GM04504 (cell line): Measurements from ENCODE around the gene POLR2J3.
"Not testable (repeated sequence)": the region's sequence is repeated elsewhere in the genome, so short reads cannot be mapped to it uniquely, and the experiment has no call there.

Experiments used
- DNase-seq: peaks from one replicate; pipeline ENCODE4 v3.0.0-alpha.2; 2012; ENCODE audit warnings: low read depth

POLR2J3 gene

DNA sequence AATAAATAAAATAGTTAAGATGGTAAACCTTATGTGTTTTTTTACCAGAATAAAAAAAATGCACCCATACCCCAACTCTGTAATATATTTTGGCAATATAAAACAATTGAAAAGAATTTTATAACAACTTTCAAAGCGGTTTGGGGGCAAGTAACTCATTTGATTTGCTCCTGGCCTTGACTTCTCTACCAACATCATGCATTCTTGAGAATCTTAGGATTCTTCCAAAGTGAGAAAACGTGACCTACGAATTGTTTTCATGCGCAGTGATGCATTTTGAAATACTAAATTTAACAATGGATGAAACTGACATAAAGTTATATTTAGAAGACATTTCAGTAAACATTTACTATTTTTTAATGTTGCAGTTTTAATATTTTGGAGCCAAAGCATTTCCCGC is 51.6 kb downstream of the POLR2J3 start:
- not testable (repeated sequence) for DNase-seq

DNA sequence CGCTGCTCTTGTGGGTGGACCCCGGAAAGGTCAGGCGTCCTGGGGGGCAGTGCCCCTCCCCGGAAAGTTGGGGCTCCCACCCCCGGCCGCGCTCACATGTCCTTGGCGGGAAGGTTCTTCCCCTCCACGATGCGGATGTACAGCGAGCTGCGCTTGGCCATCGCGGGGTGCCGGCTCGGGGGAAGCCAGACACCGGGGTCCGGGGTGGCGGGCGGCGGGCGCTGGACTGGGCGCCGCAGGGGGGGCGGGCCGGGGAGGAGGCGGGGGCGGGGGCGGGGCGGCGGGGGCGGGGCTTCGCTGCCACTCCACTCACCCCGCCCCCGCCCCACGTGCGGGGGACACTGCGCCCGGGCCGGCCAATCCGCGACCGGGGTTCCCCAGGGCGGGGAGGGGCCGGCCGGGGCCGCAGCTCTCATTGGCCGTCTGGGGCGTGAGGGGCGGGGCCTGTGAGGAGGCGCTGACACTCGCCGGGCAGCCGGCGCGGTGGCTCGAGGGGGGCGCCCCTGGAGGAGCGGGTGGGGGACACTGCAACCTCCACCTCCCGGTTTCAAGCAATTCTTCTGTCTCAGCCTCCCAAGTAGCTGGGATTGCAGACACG is 54.7 kb downstream of the POLR2J3 start, which contains the start of gene RASA4B:
Gene RASA4B (minus strand): TSS at position 228 of the 598 bp plus-strand sequence. CDS start 67 bp downstream, at position 161.
- not testable (repeated sequence) for DNase-seq
